Activated effector memory CD4-positive, alpha-beta T cell treated with Interleukin-2 at 50 U/mL for 16 hours (primary cell): ENCODE data around the gene DNAH1.
A peak's percentile ranks its signal among the peaks of the same experiment; 100 is the strongest.
"Not testable (repeated sequence)": the region's sequence is repeated elsewhere in the genome, so short reads cannot be mapped to it uniquely, and the experiment has no call there.

Experiments
- DNase-seq: peaks from one replicate; pipeline ENCODE4 v3.0.0-alpha.2; 2020

Gene DNAH1

GRCh38 chr3:52313774-52314188 is 2.3 kb upstream of the DNAH1 start:
- DNase-seq: no peak

GRCh38 chr3:52314489-52314888 is 1.6 kb upstream of the DNAH1 start:
- no peak for DNase-seq

GRCh38 chr3:52315006-52315405 is 1.1 kb upstream of the DNAH1 start:
- DNase-seq: no peak

GRCh38 chr3:52317208-52318000 is 1.3 kb downstream of the DNAH1 start:
- DNase-seq: peak; percentile 64

GRCh38 chr3:52318186-52318816 is 2.2 kb downstream of the DNAH1 start:
- DNase-seq: no peak

- no peak for DNase-seq
These were observed 3.9 kb downstream of the DNAH1 start for GRCh38 chr3:52319921-52320595.

GRCh38 chr3:52321481-52321880 is 5.4 kb downstream of the DNAH1 start:
- no peak for DNase-seq

- DNase-seq: no peak
These were observed 6.3 kb downstream of the DNAH1 start for GRCh38 chr3:52322466-52322865.

GRCh38 chr3:52323526-52324295 is 7.6 kb downstream of the DNAH1 start:
- DNase-seq: no peak

- no peak for DNase-seq
These were observed 8.6 kb downstream of the DNAH1 start for GRCh38 chr3:52324676-52325075.

- DNase-seq: no peak
These were observed 9.6 kb downstream of the DNAH1 start for GRCh38 chr3:52325686-52326085.

GRCh38 chr3:52326976-52327375 is 10.9 kb downstream of the DNAH1 start:
- no peak for DNase-seq

GRCh38 chr3:52327486-52328290 is 11.6 kb downstream of the DNAH1 start:
- no peak for DNase-seq

GRCh38 chr3:52328536-52329080 is 12.5 kb downstream of the DNAH1 start:
- DNase-seq: no peak

- DNase-seq: no peak
These were observed 14.2 kb downstream of the DNAH1 start for GRCh38 chr3:52330194-52330805.

- DNase-seq: no peak
These were observed 15.0 kb downstream of the DNAH1 start for GRCh38 chr3:52331091-52331490.

- no peak for DNase-seq
These were observed 15.8 kb downstream of the DNAH1 start for GRCh38 chr3:52331906-52332305.

GRCh38 chr3:52333869-52334557 is 17.9 kb downstream of the DNAH1 start:
- no peak for DNase-seq

- not testable (repeated sequence) for DNase-seq
These were observed 22.0 kb downstream of the DNAH1 start for GRCh38 chr3:52338131-52338530.

- DNase-seq: no peak
These were observed 23.5 kb downstream of the DNAH1 start for GRCh38 chr3:52339612-52340011.

- no peak for DNase-seq
These were observed 25.0 kb downstream of the DNAH1 start for GRCh38 chr3:52341123-52341522.
